Large intestine (tissue), 3 donors: ENCODE measurements around the gene PPP2R2B. TPM values are rescaled to one million over a fixed set of nuclear protein-coding genes. Genes with fewer than 3 reads are reported as not detected.

Experiments
- DNase-seq, 2 donors: peaks; one replicate each; pipeline versions ENCODE4 v3.0.0 to v3.0.0-alpha.2; 2013
- H3K27ac ChIP-seq: one replicate; pipeline ENCODE4 v1.5.1; 2013; ENCODE audit warnings: low read length
- H3K27me3 ChIP-seq: 2 replicates; pipeline ENCODE4 v1.6.1; 2013; ENCODE audit warnings: low read length; ENCODE audit not compliant: control insufficient read depth, insufficient read depth
- H3K36me3 ChIP-seq: 2 replicates; pipeline ENCODE4 v1.6.1; 2013; ENCODE audit warnings: low read length; ENCODE audit not compliant: control insufficient read depth, insufficient read depth
- H3K4me1 ChIP-seq: one replicate; pipeline ENCODE4 v1.6.1; 2013; ENCODE audit warnings: low read length; ENCODE audit not compliant: control insufficient read depth, insufficient read depth
- H3K4me3 ChIP-seq: one replicate; pipeline ENCODE4 v1.5.1; 2013; ENCODE audit warnings: low read length
- H3K9me3 ChIP-seq: one replicate; pipeline ENCODE4 v1.6.1; 2013; ENCODE audit warnings: mild to moderate bottlenecking, low read depth, low read length, moderate library complexity; ENCODE audit not compliant: control insufficient read depth
- WGBS: methylation state at CpG from one replicate; pipeline ENCODE4 v1.1.5; 2013; ENCODE audit warnings: low lambda C conversion rate; ENCODE audit not compliant: insufficient coverage; 5-methylcytosine and 5-hydroxymethylcytosine counted together
- polyA plus RNA-seq: library from polyadenylated mRNA; unstranded; fragments of 120-200 nt; gene quantifications from one replicate; pipeline ENCODE4 v1.2.1, GENCODE V29; 2013

Gene PPP2R2B
- polyA plus RNA-seq, 1 donor, result 8.0 TPM

DNA sequence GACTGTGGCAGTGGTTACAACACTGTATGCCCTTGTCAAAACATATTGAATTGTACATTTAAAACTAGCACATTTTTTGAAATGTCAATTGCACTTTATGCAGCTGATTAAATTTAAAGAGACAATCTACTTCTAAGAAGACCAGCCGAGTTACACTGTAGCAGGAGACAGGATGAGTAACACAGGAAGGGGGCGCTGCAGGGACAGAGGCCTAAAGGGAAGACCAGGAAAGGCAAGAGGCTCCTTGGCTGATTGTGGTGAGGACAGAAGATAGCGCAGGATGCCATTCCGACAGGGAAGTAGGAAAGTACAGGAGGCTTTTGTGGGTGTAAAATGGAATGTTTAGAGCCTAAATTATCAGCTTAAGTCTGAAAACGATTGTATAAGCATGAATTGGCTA lies 28.2 kb upstream of the PPP2R2B start:
- H3K27ac ChIP-seq, result no peak overlapping the region
- 75% methylated on average over 3 of the region's 5 CpGs for WGBS
- H3K27me3 ChIP-seq, result no peaks in the 10 kb centered on the region
- no peak overlapping the region for H3K4me3 ChIP-seq
- no peak for DNase-seq
- H3K4me1 ChIP-seq, result no peaks in the 10 kb centered on the region
- H3K9me3 ChIP-seq, result no peaks in the 10 kb centered on the region
- no peaks in the 10 kb centered on the region for H3K36me3 ChIP-seq

DNA sequence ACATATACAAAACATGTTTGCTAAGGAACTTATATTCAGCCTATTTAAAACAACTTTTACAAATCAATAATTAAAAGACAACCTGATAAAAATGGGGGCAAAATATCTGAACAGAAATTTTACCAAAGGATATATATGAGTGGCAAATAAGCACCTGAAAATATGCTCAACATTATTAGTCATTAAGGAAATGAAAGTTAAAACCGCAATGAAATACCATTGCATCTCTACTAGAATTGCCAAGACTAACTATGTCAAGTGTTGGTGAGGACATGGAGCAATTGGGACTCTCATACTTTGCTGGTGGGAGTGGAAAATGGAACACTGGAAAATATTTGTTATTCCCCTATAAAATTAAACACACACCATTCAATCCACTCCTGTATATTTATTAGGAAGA lies 26.3 kb upstream of the PPP2R2B start:
- no peak overlapping the region for H3K27ac ChIP-seq
- no peak overlapping the region for H3K4me3 ChIP-seq
- no peaks in the 10 kb centered on the region for H3K9me3 ChIP-seq
- H3K4me1 ChIP-seq, result no peaks in the 10 kb centered on the region
- no peaks in the 10 kb centered on the region for H3K36me3 ChIP-seq
- H3K27me3 ChIP-seq, result no peaks in the 10 kb centered on the region
- no peak for DNase-seq
- no CpG with 5 or more reads among the region's 1 CpG for WGBS

DNA sequence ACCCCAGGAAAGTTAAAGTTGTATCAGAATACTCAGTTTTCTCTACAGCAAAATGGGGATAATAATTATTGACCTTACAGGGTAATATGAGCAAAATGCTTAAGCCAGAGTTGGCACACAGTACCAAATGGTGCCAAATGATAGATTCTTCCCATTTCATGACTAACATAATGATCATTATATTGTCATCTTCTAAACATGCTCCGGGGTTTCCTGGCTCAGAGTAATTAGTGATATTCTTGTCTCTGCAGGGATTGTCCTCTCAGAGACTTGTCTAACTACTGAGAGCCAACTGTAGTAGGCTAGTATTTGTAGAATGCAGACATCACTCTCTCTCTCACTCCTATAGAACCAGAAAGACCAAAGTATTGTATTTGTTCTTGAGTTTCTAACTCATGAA lies 25.2 kb upstream of the PPP2R2B start:
- no peaks in the 10 kb centered on the region for H3K27me3 ChIP-seq
- H3K27ac ChIP-seq, result no peak overlapping the region
- H3K9me3 ChIP-seq, result no peaks in the 10 kb centered on the region
- no peaks in the 10 kb centered on the region for H3K4me1 ChIP-seq
- H3K36me3 ChIP-seq, result no peaks in the 10 kb centered on the region
- WGBS, result no CpG with 5 or more reads among the region's 1 CpG
- DNase-seq, result no peak
- no peak overlapping the region for H3K4me3 ChIP-seq

DNA sequence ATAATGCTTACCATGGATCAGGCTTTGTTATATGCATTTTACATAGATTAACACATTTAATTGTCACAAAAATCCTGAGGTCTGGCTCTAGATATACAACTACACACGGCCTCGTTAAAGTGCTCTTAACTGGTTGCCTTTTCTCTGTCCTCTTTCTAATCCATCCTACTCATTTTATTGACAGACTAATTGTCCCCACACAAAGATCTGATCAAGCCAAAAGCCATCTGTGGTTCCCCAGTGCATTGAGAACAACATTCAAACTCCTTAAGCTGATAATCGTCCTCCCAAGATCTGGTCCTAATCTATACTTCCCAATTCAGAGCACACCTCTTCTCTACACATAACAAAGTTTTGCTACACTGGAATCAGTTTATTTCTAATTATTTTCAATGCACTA lies 23.9 kb upstream of the PPP2R2B start:
- Histone ChIP-seq H3K4me1 (no peaks in the 10 kb centered on the region), H3K9me3 (no peaks in the 10 kb centered on the region), H3K36me3 (no peaks in the 10 kb centered on the region), H3K27ac (no peak overlapping the region), H3K27me3 (no peaks in the 10 kb centered on the region), H3K4me3 (no peak overlapping the region)
- DNase-seq, result no peak
- WGBS, result 90% methylated on average over 2 of the region's 3 CpGs

DNA sequence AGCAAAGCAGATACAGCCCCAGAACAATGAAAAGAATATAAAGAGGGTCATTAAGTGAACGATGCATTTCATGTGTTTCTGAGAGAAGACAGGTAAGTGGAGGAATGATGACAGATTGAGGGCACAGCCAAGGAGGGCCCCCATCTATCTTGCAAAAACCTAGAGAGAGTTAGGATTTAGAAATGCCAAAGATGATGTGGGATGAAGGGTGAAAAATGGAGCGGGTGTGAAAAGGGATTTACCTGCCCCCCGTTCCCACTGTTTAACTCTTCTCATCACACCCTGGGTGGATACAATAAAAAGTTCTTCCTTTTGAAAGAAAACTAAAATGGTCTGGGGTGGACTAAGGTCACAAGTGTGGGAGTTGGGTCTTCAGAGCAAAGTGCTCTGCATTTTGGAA lies 18.5 kb upstream of the PPP2R2B start:
- 100% methylated on average over 1 of the region's 3 CpGs for WGBS
- H3K27ac ChIP-seq, result no peak overlapping the region
- H3K36me3 ChIP-seq, result no peaks in the 10 kb centered on the region
- DNase-seq, result no peak
- no peaks in the 10 kb centered on the region for H3K4me1 ChIP-seq
- no peak overlapping the region for H3K4me3 ChIP-seq
- H3K27me3 ChIP-seq, result no peaks in the 10 kb centered on the region
- H3K9me3 ChIP-seq, result no peaks in the 10 kb centered on the region

DNA sequence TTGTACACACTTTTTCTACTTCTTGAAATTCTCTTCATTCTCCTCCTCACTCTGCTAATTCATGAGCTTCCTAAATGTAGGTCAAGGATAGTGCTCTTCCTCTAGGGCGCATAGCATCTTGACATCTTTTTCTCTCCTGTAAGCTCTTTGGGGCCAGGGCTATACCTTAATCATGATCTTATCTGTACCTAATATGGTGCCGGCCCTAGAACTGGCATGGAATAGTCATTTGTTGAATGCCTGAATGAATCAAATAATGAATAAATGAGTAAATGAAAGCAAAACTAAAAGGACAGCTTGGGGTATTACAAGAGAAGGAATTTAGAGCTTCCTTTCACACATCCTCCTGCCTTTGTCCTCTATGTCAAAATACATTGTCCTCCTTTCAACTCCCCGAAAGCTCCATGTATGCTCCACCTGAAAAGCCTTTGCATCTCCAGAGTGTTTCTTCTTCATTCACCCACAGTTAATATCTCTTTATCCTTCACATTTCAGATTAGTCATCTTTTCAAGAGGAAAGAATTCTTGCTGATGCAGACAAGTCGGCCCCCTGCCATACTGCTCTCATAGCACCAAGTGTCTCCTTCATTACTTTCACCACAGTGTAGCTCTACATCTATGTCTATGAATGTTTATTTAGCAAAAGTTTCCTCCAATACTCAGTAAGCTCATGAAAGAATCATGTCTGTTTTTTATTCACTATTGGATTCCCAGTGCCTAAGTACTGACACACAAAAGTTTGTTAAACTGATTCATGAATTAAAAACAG lies 16.4 kb upstream of the PPP2R2B start:
- DNase-seq, result no peak
- WGBS, result 100% methylated on average over 3 of the region's 4 CpGs
- Histone ChIP-seq H3K27me3 (no peaks in the 10 kb centered on the region), H3K4me1 (no peaks in the 10 kb centered on the region), H3K36me3 (no peaks in the 10 kb centered on the region), H3K4me3 (no peak overlapping the region), H3K27ac (no peak overlapping the region), H3K9me3 (no peaks in the 10 kb centered on the region)

DNA sequence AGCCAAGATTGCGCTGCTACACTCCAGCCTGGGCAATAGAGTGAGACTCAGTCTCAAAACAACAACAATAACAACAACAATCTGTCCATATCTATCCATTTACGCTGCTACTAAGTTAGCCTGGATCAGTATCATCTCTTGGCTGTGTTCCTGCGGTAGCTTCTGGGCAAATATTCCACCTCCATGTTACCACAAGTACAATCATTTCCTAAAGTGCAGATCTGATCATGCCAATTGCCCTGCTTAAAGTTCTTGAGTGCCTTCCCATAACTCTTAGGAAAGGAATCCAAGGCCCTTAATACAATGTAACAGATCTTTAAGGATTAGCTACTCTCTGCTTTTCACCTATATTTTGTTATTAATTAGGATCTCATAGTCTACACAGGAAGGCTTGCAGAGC lies 15.4 kb upstream of the PPP2R2B start:
- Histone ChIP-seq H3K4me3 (no peak overlapping the region), H3K36me3 (no peaks in the 10 kb centered on the region), H3K4me1 (no peaks in the 10 kb centered on the region), H3K27me3 (no peaks in the 10 kb centered on the region), H3K9me3 (no peaks in the 10 kb centered on the region), H3K27ac (no peak overlapping the region)
- no peak for DNase-seq
- WGBS, result no CpG with 5 or more reads among the region's 3 CpGs

DNA sequence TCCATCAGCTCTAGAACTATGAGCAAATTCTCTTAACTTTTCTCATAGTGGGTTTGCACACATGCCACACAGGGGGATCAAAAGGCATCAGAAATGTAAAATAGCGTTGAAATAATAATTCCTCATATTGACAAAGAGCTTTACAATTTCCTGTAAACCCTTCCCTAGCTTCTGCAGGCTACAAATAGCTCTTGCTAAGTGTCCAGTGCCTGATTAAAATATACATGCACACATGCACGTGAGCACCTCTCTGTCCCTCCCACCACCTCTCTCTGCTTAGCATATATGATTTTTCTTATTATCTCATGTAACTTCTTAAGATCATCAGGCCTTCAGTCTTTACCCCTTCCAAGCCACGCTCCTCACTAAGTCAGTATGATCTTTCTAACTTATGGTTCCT lies 13.7 kb upstream of the PPP2R2B start:
- Histone ChIP-seq H3K4me1 (no peaks in the 10 kb centered on the region), H3K9me3 (no peaks in the 10 kb centered on the region), H3K4me3 (no peak overlapping the region), H3K27me3 (no peaks in the 10 kb centered on the region), H3K36me3 (no peaks in the 10 kb centered on the region), H3K27ac (no peak overlapping the region)
- 79% methylated on average over 2 of the region's 3 CpGs for WGBS
- DNase-seq, result no peak

DNA sequence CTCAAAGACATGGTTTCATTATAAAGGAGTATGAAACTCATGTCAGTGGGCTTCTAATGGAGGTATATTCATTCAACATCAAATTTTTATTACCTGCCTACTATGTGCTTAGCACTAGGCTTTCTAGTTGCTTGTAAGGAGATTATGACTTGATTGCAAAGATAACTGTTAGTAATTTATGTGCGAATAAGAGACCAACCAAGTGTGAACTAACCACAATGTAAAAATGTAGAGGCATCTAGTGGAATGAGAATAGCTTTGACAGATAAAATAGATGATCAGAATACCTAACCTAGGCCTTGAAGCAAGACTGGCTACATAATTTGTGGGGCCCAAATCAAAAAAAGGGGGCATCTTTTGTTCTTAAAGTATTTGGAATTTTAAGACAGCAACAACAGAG lies 13.0 kb upstream of the PPP2R2B start:
- H3K4me1 ChIP-seq, result no peaks in the 10 kb centered on the region
- no peaks in the 10 kb centered on the region for H3K27me3 ChIP-seq
- no peaks in the 10 kb centered on the region for H3K36me3 ChIP-seq
- H3K9me3 ChIP-seq, result no peaks in the 10 kb centered on the region
- no peak for DNase-seq
- WGBS, result 100% methylated on average over 1 of the region's 1 CpG
- no peak overlapping the region for H3K4me3 ChIP-seq
- H3K27ac ChIP-seq, result no peak overlapping the region

DNA sequence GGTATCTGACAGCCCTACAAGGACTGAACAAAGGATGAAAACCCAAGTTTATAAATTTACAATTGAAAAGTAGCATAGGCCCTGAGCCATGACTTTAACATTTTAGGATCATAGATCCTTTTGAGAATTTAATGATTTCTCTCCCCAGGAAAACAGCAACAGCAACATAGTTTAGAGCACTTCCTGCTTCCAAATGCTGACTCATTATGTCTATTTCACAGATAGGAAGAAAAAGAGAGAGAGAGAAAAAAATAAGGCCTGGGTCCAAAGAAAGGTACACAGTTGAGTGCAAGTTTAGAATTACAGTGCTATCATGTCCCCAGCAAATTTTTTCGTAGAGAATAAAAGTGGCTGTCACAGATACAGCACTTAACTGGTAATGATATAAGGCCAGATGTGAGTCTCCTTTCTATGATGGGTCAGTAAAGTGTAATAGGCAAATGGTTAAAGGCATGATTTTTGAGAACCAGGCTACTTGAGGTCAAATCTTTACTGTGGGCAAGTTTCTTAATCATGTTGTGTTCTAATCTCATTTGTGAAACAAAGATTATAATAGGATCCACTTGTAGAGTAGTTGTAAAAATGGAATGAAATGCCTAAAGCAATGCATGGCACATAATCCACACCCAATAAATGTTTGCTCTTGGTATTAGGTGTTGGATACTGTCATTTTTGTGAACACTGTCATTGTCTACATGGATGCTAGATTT lies 12.3 kb upstream of the PPP2R2B start:
- DNase-seq, result no peak
- Histone ChIP-seq H3K27me3 (no peaks in the 10 kb centered on the region), H3K4me3 (no peak overlapping the region), H3K36me3 (no peaks in the 10 kb centered on the region), H3K27ac (no peak overlapping the region), H3K4me1 (no peaks in the 10 kb centered on the region), H3K9me3 (no peaks in the 10 kb centered on the region)
- WGBS, result 80% methylated on average over 1 of the region's 1 CpG

DNA sequence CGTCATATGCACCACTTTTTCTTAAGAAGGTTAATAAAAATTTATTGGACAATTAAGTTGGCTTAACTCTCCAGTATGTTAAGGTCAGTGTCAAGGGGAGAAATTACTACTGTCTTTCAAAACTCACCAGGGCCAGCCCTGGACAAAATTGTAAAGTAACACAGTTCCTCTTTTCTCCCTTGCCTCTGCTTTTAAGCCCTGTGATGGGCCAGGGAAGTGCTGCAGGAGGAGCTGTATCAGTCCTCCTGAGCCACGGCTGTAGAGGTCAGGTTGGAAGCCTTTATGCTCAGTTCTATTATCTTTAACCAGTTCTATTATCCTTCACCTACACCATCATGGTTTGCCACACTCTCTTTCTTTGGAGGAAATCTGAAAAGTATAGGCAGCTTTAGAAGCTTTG lies 11.5 kb upstream of the PPP2R2B start:
- no peaks in the 10 kb centered on the region for H3K4me1 ChIP-seq
- H3K36me3 ChIP-seq, result no peaks in the 10 kb centered on the region
- no peaks in the 10 kb centered on the region for H3K9me3 ChIP-seq
- DNase-seq, result no peak
- H3K4me3 ChIP-seq, result no peak overlapping the region
- no CpG with 5 or more reads among the region's 2 CpGs for WGBS
- H3K27ac ChIP-seq, result no peak overlapping the region
- no peaks in the 10 kb centered on the region for H3K27me3 ChIP-seq
